ENCODE measurements around the gene ZNF329.

The ZNF329 gene

DNA sequence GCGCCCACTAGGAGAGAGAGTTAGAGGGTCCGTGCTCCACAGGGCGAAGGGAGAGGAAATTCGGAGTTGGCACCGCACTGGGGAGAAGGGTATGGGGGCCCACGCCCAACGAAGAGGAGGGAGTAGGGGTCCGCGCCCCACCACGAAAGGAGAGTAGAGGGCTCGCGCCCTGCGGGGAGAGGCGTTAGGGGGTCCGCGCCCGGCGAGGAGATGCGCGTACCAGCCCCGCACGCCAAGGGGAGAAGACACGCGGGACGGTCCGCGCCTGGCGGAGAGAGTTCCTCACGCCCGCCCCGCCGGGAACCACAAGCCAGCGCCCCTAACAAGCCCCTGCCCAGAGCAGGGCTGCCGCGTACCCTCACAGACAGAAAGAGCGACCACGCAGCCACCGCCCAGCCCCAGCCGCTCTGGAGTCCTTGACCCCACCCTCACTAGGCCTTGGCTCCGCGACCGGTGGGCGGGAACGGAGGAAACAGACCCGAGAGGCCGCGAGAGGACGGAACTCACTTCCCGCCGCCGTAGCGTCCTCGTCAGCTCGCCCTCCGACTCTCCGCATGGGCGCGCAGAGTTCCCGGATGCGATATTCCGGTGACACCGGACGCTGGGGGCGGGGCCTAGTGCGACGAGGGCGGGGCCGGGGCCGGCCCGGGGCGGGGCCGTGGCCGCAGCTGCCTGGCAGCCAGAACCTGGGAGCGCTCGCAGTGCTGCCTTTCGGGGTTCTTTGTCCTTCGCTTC lies 32.6 kb downstream of the ZNF329 start:
- no peak for DNase-seq

DNA sequence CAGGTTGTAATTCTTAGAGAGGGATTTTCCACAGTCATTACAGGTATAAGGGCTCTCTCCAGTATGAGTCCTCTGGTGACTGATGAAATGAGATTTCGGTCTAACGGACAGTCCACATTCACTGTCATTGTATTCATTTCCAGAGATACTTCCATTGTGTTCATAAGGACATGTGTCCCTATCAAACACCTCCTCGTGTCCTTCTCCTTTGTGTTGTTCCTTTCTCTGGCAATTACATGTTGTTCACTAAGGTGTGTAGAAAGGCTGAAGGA lies 42.1 kb downstream of the ZNF329 start:
- DNase-seq = no peak

DNA sequence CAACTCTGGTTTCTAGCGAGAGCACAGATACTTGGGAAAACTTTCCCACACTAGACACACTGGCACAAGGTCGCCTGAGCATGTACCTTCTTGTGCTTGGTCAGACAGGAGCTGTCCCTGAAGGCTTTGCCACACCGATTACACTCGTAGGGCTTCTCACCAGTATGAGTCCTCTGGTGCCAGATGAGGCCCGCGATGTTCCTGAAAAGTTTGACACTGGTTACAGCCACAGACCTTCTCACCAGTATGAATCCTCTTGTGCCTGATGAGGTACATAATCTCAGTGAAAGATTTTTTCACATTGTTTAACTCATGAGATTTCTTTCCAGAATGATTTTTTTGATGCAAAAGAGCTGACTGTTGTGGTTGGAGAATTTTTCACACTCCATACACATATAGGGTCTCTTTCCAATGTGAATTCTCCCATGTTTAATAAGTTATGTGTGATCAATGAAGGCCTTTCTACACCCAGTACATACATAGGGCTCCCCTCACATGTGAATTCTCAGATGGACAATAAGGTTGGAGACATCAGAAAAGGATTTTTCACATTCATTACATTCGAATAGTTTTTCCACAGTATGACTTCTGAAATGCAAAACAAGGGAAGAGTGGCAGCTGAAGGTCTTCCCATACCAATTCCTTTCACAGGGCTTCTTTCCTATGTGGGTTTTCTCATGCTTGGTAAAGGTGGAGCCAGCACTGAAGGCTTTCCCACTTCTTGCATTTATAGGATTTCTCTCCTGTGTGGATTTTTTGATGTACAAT lies 42.6 kb downstream of the ZNF329 start:
- no peak for DNase-seq

DNA sequence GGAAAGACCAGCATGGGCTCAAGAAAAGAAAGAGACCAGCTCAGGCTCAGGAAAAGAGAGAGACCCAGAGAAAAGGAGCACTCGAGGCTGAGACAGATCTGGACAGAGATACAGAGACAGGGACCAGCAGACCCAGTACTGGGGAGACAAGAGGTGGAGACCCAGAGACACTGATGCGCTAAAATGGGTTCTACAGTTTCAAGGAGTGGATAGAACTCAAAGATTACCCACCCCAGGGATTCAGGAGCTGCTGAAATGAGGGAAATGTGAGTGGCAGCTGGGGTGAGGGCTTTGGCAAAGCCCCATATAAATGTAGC lies 51.9 kb downstream of the ZNF329 start:
- no peak for DNase-seq

DNA sequence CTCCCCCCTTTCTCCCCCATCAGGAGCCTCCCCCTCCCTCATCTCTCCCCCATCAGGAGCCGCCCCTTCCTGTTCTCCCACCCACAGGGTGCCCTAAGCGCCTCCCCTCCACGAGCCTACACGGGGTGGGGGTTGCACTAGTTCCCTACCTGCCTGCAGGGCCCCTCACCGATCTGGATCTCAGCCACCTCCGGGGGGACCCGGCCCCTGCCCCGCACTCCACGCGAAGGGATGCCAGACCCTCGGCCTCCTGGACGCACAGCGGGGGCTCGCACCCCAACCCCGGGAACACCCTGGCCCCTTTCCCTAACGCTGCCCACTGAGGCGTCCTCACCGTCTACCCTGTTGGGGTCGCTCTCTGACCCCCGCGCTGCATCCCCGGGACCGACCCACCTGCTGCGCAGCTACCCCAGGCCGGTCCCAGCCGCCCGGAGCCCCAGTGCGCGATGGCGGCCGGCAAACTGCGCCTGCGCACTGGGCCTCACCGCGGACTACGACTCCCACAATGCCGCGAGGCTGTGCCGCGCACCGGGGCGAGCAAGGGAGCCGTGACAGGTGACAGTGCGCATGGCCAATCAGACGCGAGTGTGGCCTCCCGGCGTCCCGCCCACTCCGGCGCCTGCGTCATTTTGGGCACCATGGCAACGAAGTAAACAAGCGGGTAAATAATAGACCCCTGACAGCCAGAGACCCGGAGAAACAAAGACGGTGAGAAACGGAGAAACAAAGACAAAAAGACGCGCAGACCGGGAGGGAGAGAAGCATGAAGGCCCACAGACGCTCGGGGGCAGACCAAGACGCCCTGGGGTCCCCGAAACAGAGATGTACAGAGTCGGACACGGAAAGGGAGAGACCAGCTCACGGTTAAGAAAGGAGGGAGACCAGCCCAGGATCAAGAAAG lies 52.6 kb downstream of the ZNF329 start, which contains the start of gene ZSCAN18:
ZSCAN18 (minus strand) TSS at position 451 of the 901 bp plus-strand sequence. CDS start 7,964 bp downstream, outside the sequence.
- DNase-seq = peak; percentile 93

DNA sequence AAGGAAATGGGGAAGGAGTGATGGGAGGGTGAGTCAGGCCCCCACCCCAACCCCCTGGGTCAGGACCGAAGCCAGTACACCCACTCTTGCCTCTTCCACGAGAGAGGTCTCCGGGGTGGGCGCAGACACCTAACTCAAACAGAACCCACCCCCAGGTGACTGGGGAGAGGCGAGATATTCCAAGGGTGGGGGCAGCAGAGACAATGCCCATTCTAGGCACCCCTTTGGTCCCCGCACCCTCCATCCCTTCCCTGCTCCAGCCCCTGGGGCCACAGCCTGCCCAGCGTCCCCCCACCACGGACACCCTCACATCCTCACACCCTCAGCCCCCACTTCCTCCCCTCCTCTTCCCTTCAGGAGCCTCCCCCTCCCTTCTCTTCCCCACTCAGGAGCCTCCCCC lies 53.2 kb downstream of the ZNF329 start:
- no peak for DNase-seq

DNA sequence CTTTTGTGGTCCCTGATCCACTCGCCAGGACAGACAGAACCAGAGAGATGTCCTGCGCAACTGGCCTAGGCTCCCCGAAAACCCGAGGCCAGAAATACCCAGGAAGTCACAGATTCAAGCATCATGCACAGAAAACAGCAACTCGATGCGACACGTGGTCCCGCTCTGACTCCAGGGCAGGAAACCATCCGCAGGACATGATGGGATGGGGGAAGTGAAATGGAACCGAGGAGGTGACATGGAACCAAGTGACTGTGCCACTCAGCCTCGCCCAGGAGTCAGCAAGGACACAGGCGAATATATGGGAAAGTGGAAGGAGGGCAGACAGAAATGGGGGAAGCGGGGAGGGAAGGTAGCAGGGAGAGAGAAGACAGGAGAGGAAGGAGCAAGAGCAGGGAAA lies 53.7 kb downstream of the ZNF329 start:
- no peak for DNase-seq

DNA sequence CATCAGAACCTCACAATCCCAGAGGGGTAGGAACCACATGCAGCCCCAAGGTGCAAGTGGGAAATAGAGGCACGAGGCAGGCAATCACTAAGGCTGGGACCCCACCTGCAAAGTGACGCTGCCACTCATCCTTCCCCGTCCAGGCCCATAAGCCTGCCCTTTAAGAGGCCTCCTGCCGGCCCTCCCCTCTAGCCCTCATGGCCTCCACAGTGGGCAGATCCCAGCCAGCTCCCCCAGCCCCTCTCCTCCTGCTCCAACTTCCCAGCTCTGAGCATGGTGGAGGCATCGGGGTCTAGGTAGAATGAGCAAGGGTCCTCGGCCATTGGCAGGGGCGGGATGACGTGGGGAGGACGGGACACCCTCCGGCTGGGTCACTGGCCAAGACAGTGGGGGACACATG lies 55.3 kb downstream of the ZNF329 start:
- no peak for DNase-seq

DNA sequence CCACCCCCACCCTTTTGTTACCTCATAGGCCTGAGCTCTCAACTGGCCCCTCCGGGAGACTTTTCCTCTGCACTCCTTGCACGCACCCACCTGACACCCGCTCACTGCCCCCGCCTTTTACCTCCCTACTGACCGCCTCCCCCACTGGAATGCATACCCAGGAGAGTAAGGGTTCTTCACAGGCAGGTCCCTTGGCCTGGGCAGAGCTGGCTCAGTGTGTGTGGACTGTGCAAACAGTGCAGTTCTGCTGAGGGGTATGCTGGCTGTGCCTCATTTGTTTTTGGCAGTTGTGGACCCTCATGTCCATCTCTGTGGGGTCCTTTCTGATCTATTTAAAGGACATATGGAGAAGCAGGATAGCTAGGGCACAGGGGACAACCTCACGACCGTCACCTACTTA lies 57.5 kb downstream of the ZNF329 start:
- no peak for DNase-seq

DNA sequence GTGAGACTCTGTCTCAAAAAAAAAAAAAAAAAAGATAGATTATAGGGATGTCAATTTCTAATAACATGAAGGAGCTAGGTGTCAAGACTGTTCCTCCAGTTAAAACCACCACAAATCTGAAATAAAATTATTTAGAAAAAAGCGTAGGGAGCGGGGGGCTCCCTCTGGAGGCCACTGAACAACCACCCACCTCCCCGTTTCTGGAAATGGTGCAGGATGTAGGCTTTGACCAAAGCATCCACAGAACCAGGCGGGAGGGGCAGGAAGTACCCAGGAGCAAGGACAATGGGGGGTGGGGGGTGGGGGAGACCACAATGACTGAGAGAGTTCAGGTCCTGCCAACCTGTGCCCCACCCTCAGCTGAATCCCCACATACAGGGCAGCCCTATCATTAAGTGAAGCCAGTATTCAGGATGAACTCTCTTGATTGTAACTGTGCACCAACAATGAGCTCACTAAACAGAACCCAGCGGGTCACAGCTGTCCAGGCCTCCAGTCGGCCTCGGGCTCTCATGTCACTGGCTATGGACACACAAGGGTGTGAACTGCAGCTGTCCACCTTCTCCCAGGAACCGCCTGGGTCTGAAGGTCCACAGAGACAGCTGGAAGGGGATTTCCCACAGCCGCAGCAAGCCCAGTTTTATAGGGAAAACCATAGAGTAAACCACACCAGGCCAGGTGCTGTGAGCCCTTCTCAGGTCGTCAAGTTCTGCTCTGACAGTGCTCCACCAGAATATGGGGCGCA lies 59.2 kb downstream of the ZNF329 start:
- no peak for DNase-seq

DNA sequence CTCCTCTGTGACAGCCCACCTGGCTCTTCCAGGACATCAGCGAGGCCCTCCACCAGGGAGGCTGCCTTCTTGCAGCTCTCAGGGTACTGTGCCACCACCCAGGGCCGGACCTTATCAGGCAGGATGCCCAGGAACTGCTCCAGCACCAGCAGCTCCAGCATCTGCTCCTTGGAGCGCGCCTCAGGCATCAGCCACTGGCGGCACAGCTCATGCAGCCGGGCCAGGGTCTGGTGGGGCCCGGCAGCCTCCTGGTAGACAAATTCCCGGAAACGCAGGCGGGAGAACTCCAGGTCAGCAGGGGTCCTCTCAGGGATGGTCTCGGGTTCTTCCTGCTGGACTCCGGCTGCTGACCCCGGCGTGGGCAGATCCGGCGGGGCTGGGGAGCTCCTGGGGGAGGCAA lies 60.7 kb downstream of the ZNF329 start:
- DNase-seq = no peak

DNA sequence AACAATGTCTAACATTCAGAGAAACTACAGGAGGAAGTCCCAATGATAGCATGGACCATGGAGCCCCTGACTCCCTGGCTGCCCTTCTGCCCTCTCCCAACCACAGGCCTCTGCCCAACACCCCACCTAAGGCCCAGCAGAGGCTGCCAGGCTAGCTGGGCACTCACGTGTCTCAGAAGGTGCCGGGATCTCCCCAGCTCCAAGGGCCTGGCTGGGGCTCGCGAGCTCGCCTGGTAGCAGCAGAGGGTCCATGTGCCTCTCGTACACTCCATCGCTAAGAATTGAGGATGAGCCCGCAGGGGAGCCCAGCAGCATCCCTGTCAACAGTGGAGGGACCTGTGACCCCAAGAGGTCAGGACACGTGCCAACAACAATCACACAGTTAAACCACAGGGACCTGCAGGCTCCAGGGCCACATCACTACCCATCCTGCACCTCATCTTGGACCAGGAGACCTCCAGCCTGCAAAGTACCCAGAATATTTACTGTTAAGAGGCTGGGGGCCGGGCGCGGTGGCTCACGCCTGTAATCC lies 62.0 kb downstream of the ZNF329 start:
- no peak for DNase-seq

DNA sequence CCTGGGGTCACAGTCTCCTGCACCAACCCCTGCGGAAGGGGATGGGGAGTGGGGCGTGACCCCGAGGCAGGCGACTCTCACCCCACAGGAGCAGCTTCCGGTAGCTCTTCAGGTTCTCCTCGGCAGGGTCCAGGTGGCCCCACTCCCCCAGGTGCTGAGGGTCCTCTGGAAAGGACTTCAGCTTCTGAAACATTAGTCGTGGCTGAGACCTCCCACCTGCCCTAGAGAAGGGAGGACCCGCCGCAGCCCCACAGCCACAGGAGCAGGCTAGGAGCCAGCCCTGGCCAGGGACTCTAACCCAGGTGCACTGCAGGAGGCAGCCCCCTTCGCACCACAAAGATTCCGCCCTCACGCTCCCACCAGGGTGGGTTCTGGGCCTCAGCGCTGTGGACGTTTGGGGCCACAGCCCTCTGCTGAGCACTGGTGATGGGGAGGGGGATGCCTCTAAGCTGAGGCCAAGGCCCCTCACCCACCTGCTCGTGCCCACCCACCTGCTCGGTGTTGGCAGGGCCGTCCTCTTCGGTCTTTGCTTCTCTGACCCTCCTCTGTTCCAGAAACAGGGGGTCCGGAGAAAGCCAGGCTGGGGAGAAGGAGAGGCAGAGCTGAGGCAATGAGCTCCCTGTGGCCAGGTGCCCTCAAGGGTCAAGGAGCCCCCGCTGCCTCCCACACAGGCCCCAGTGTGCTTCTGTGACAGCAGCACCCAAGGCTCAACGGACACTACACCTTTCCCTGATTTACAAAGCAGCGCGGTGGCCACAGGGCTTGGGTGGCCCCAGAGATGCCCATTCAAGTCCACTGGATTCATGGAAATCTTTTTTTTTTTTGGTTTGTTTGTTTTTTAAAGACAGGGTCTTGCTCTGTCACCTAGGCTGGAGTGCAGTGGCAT lies 63.5 kb downstream of the ZNF329 start:
- DNase-seq = no peak

DNA sequence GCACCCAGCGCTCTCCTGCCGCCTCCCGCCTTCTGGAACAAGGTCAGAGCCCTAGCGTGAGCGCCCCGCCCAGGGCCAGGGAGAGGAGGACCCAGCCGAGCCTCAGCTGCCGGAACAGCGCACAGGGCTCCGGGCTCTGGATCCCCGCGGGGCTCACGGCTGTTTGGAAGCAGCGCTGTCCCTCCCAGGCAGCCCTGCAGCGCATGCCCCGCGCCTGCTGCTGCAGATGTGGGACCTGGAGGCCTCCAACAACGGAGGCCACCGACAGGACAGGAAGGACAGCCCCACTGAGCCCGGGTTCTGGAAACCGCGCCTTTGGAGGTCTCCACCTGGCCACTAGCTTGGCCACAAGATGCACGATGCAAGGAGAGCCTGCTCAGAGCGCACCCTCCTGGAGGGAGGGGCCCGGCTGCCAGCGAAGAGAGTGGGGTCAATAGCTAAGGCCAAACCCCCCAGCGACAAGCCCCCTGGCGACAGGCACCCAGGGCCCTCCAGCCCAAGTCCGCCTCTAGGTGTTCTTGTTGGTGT lies 65.2 kb downstream of the ZNF329 start:
- DNase-seq = no peak

DNA sequence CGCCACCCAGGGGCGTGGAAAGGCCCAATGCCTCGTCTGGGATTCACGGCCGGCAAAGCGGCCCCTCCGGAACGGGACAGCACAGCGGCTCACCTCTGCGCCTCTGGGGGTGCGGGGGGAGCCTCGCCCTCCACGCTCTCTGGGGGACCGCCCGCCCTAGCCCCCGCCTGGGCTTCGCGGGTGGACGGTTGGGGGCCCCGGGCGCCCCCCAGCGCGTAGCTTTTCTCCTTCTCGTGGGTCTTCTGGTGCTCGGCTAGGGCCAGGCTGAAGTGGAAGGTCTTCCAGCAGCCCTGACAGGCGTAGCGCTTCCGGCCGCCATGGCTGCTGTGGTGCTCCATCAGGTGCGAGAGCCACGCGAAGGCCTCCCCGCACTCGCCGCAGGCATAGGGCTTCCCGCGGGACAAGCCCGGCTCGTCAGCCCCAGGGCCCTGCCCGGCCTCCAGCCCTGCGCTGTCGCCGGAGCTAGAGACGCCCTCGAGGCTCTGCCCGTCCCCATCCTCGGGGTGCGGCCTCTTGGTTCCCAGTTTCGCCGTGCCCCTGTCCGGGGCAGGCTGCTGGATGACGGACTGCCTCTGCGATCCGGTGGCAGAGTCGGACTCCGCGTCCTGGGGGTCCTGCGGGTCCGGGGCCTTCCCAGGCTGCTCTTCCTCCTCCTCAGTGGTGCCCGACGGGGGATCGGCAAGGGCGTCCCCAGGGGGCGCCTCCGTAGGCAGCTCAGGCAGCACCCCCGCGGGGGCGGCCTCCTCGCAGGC lies 65.8 kb downstream of the ZNF329 start:
- no peak for DNase-seq

DNA sequence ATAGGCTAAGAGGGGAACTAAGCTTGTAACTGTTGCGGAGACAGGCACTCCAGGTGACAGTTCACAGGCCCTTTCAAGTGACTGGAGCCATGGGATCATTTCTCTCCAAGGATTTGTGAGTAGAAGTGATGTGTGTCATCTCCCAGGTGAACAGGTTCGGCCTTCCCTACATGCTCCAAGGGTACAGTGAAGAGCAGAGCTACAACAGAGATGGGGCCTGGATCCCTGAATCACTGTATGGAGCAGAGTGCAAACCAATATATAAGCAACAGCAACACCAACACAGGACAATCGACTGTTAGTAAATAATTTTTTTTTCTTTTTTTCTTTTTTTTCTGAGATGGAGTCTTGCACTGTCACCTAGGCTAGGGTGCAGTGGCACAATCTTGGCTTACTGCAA lies 67.6 kb downstream of the ZNF329 start:
- no peak for DNase-seq

DNA sequence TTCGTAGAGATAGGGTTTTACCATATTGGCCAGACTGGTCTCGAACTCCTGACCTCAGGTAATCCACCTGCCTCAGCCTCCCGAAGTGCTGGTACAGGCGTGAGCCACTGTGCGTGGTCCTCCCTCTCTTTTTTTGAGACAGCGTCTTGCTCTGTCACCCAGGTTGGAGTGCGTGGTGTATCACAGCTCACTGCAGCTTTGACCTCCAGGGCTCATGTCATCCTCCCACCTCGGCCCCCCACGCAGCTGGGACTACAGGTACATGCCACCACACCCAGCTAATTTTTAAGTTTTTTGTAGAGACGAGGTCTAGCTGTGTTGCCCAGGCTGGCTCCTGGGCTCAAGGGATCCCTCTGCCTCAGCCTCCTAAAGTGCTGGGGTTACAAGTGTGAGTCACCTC lies 70.8 kb downstream of the ZNF329 start:
- no peak for DNase-seq

Data from activated CD4-positive, alpha-beta T cell treated with anti-CD3 and anti-CD28 coated beads, Interleukin-2, amount 50 U/mL, for 48 hours (primary cell).